Amniotic epithelial cell (primary cell): Measurements from ENCODE around the gene SELENOO.
A peak's percentile ranks its signal among the peaks of the same experiment; 100 is the strongest.

Experiments
- DNase-seq: peaks from one replicate; pipeline ENCODE4 v3.0.0-alpha.2; 2010; ENCODE audit warnings: low read depth

The SELENOO gene

DNA sequence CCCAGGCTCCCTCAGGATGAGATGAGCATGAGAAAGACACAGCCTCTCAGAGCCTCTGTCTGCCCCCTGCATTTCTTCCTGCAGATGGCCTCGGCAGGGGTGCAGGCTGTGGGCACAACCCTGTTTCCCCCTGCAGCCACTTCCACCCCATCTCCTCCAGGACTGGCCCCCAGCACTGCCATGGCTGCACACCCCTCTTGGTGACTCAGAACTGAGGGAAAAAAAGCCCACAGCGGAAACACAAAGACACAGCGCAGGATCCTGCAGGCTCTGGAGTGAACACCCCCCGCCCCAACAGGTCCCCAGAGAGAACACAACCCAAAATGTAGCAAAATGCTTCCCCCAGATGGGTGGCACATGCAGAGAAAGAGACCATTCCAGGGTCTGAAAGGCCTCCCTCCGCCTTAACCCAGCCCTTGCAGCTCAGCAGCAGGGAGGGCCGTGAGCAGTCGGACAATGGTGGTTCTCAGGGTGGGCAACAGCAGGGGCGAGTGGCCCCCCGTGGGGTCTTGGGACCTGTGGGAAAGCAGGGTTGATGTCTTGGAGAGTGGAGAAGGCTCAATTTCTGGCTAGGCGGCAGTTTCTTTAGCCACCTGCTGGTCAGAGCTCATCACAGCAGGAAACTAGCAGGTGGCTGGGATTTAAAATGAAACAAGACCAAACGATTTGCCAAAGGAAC lies 36.1 kb downstream of the SELENOO start:
- DNase-seq: peak; percentile 27

DNA sequence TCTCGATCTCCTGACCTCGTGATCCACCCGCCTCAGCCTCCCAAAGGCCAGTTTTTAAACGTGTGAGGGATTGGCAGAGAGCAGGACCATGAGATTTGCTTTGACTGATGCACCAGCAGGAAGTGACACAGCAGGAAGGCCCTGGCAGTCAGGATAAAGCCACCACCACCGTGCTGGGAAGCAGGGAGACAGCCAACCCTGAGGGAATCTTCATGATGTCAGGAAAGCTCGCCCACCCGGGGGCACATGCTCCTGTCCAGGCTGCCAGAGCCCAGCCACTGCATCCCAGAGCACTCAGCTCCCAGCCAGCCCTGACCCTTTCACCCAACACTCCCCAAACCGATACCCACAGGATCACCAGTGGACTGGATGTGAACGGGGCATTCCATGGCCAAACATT lies 37.9 kb downstream of the SELENOO start:
- DNase-seq: no peak

DNA sequence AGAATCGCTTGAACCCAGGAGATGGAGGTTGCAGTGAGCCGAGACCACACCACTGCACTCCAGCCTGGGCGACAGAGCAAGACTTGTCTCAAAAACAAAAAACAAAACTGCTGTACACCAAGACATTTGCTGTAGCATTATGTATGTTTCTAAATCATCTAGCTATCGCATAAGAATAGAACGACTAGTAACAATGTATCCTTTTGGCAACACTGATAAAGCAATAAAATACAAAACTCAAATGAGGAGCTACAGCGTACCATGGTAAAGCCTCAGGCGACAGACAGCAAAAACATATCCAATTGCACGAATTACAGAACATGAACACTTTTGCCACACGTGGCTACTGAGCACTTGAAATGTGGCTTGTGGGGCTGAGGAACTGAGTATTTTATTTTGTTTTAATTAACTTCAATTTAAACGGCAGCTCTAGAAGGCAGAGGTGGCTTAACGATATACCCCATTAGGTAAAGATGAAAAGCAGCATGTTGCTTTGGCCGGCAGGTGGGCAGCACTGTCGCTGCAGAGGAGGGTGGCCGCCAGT lies 41.7 kb downstream of the SELENOO start:
- DNase-seq: no peak

DNA sequence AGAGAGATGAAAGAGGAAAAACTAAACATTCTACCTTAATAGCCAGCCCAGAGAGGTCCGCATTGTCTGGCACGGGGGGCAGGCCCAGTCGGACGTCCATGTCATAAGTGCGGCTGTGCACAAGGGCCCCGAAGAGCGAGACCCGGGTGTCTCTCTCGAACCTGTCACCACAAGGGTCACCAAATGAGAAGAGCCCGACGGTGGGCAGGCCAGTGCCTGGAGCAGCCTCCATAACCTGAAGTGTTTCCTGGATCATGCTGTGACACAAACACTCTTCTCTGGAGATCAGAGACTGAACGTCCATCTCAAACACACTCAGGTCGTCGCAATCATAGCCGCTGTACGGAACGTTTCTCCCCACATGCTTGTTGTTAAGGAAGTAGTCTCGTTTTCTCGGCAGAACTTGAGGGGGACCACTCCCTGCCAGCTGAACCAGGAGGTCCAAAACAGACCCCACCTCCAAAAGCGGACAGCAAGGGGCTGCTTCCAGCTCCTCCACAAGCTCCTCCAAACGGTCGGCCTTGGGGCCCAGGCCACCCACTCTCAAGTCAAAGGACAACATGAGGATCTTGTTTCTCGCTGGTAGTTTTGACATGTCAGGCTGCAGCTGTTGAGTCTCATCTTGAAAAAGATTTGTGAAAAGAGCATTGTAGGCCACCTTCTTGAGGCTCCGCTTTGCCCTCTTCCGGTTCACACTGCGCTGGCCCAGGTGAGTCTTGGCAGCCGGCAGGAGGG lies 43.0 kb downstream of the SELENOO start:
- DNase-seq: no peak

DNA sequence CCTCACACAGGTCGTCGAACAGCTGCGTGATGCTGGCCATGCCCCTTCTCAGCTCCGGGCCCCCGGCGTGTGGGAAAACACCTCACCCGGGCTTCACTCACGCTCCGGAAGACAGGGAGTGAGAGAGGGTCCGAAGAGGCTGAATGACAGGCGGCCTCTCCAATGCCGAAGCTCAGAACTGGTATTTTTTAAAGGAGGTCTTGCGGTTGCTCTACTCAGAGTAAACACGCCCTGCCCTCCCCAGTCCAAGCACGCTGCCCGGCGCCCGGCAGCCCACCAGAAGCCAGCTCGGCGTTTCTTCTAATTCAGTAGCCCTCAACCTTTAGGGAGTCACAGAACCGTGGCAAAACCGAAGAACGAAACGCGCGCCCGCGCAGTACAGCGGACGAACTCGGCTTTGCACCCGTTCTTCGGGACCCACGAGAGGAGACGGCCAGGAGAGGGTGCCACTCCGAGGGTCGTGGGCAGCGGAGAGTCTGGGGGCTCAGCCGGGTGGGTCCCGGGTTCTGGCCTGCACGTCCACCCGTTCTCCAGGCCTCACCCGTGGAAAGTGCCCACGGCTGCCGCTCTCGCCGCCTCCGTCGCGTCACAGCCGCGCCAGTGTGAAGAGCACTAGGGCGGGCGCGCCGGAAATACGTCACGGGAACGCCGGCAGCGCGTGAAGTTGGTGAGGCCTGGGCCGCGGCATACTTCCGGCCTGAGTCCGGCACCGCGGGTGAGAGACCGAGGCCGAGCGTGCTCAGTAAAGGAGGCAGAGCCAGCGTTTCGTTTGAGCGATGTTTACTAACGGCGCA lies 43.8 kb downstream of the SELENOO start, which contains the start of gene TUBGCP6:
TSS of gene TUBGCP6 (minus strand) at position 604 of the 794 bp plus-strand sequence. CDS start at position 40, 564 bp downstream.
- DNase-seq: peak; percentile 89

DNA sequence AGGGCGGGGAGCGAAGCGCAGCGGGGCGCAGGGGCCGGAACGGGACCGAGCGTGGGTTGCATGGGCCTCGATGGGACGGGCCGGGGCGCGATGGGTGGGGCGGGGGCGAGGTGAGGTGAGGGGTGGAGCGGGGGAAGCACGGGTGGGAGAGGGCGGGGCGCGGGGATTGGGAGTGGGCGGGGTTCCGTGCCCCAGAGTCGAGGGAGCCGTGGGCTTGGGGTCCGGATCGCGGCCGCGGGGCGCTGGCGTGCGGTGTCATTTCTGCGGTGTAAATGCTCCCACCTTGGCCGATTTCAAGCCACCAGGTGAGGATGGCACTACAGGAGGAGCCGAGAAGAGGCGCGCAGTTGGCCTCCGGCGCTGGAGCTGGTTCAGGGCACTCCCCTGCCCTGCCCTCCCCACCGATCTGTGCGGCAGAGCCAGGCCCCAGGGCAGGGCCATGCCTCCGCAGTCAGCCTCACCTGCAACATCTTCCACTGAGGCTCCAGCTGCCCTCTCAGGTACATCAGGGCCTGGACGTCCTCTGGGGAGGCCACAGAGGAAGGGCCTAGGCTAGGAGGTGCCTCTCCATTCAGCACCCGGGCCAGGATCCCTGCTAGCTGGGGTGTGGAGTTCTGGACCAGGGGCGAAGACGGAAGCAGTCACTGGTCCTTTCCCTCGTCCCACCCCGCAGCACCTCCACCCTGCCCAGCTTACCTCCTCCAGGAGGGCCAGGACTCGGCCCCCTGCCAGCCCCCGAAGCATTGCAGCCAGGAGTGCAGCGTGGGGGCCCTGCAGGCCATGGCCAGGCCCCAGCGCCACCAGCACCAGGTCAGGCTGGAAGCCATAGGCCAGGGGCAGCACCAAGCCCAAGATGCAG lies 44.6 kb downstream of the SELENOO start:
- DNase-seq: no peak

DNA sequence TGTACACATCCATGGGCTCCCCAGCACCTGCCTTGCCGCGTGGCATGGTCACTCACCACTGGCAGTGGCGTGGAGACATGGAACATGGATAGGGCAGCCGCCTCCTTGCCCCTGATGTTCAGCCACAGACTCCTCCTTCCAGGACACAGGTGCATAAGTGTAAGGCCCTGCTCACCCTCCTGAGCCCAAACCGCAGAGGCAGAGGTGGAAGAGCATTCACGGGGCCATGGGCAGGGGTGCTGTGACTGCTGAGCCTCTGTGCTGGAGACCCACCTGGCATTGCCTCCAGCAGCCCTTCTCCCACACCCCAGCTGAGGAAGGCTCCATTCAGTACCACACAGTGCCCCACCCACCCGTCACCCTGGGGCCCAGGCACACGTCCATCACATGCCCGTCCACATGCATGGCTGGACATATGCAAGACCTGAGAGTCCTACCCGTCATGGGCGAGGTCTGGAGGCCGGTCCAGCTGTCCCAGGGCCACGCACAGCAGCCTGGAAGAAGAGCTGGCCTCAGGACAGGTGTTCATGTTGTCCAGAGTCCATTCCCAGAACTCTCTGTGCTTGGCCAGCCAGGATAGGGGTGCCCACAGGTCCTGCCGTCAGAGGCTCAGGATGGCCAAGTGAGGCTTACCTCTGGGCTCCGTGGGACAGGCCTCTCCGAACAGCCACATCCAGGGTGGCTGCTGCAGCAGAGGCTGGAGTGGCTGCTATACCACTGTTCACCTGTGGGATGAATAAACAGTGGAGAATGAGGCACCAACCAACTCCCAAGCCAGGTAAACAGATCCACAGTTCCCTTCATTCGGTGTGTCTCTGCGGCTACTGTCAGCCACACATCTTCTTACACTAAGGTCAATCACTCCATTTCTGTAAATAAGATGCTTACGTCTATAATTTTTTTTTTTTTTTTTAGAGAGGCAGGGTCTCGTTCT lies 45.7 kb downstream of the SELENOO start:
- DNase-seq: no peak

DNA sequence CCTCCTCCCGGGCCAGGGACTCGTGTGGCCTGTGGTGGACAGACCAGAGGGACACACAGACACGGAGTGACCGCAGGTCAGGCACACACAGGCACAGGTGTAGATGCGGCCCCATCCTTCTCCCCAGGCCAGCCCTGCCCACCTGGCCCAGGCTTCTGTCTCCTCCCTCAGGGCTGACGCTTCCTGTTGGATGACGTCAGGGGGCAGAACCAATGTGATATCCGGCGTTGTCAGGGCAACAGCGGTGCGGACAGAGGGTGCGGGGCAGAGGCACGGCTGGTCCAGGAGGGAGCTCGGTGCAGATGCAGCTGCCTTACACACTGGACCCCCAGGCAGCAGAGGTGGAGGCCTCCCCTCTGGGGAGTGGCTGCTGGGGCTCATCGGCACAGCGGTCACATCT lies 46.9 kb downstream of the SELENOO start:
- DNase-seq: peak; percentile 71

DNA sequence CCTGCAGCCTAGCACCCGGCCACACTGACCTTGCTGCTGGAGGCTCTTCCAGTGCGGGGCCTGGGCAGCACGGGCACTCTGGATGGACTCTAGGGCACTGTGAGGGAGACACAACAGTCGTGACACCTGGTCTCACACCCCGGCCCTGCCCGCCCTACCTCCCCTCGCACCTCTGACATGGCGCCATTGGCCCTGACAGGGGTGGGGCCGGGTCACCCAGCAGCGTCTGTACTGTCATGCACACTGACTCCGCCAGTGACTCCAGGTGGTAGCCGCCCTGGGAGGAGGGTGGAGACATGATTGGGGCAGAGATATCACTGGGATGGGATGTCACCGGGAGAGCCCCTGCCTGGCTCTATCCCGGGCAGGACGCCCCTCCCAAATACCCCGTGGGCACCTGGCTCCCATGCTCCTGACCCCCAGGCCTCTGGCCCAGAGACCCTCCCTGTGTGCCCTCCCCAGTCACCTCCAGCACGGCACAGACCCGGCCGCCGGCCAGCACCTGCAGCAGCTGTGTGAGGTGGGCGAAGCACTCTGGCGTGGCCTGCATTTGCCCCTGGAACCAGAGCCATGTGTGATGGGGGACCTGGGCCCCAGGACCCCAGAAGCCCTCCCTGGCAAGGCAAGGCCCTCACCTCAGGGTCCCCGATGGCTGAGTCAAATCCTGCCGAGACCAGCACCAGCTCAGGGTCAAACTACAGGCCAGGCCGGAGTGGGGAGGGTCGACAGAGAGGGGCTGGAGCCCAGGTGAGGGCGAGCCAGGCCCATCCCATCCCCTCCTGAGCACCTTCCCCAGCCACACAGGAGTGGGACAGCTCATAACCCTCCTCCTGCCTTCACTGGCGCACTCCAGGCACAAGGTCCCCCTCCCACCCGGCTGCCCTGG lies 47.6 kb downstream of the SELENOO start:
- DNase-seq: no peak

DNA sequence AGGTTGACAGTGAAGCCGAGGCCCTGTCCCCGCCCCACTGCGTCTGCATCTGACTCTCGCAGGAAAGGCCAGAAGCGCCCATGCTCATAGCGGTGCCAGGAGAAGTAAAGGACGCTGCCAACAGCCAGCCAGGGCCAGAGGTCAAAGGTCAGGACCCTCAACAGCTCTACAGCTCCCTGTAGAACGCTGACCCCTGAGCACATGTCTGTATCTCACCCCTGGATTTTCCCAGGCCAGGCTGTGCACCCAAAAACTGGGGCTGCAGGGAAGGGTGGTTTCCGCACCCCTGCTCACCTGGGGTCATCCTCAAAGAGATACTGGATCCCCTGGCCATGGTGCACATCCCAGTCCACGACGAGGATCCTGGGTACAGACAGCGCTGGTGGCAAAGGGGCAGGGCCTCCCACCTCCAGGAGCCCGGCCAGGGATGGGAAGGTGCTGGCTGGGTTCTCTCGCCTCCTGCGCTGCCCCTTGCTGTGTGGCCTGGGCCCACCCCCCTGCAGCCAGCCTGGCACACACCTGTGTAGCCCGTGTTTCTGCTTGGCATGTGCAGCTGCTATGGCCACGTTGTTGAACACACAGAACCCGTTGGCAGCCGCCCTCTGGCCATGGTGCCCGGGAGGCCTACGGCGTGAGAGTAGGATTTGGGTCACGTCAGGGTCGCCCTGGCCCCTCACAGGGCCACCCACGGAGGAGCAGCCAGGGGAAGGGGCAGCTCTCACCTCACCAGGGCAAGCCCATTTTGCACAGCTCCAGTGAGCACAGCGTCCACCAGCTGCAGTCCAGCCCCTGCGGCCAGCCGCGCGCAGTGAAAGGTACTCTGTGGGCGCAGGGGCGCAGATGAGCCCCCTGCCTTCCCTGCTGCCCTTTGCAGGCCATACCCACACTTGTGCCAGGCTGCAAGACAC lies 48.8 kb downstream of the SELENOO start:
- no peak for DNase-seq

DNA sequence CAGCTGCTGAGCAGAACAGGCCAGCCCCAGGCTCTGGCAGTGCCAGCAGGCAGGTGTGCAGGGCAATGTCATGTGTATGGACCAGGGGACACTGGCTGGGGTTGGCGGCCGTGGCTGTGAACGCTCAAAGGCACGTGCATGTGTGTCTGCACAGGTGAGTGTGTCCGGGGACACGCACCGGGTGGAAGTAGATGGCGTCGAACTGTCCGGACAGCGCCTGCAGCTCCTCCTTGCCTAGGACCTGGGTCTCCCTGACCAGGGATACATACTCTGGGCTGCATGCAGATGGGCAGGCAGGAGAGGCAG lies 49.4 kb downstream of the SELENOO start:
- DNase-seq: no peak

DNA sequence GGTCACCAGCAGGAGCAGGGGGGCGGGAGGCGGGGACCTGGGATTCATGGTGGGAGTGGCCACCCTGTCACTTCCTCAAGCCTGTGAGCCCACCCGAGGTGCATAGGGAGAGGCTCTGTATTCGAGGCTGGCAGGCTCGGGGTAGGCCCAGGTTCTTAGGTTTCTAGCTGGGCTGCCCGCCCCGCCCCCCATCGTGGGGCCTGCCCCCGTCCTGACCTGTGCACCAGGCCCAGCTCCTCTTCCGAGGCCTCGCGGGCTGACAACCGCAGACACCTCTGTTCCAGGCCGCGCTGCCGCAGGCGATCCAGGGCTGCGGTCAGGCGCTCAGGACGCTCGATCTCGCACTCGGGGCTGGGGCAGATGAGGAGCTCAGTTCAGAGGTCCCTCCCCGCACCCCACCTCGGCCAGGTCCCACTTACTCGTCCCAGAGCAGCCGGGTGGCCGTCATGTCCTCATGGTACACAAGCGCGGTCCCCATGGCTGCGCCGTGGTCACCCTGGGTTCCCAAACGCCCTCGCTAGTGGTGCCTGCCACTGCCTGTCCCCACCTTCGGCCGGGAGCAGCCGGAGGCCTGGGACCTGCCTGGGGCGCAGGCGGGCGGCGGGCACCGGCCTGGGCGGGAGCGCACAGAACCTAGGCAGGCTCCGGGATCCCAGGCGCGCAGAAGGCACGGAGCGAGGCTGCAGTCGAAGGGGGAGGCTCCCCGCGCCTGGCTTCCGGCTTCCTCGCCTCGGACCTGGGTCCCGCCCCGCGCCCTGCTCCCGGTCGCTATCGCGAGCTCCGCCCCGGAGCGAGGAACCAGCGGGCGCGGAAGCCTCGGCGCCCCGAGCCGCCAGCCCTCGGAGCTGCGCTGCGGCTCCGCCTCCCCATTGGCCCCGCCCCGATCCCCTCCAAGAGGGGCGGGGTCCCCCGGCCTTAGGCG lies 50.0 kb downstream of the SELENOO start, which contains the start of gene HDAC10:
TSS of gene HDAC10 (minus strand) at position 711 of the 922 bp plus-strand sequence. CDS start at position 478, 233 bp downstream.
- DNase-seq: peak; percentile 70

DNA sequence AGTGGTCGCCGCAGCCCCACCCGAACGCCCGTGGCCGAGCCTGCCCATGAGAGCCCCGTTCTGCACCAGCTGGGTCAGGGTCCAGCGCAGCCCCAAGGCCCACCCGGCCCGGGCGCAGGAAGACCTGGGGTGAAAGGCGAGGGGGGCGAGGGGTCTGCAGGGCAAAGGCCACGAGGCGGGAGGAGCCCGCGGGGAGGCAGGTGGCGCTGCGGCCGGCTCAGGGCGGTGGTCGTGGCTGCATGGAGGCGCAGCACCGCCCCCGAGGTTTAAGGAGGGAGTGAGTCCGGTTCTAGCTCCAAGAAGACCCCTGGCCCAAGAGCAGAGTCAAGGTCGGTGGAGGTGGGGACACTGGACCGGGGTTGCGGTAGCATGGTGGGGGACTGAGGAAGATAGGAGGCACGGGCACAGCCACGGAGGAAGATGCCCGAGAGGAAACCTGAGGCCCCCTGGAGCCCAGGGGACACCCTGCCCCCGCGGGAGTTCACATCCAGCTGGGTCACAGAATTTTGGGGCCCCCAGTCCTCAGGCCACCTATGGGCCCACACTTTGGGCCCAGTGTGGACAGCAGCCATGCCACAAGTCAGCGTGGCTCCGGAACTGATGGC lies 50.8 kb downstream of the SELENOO start:
- no peak for DNase-seq

DNA sequence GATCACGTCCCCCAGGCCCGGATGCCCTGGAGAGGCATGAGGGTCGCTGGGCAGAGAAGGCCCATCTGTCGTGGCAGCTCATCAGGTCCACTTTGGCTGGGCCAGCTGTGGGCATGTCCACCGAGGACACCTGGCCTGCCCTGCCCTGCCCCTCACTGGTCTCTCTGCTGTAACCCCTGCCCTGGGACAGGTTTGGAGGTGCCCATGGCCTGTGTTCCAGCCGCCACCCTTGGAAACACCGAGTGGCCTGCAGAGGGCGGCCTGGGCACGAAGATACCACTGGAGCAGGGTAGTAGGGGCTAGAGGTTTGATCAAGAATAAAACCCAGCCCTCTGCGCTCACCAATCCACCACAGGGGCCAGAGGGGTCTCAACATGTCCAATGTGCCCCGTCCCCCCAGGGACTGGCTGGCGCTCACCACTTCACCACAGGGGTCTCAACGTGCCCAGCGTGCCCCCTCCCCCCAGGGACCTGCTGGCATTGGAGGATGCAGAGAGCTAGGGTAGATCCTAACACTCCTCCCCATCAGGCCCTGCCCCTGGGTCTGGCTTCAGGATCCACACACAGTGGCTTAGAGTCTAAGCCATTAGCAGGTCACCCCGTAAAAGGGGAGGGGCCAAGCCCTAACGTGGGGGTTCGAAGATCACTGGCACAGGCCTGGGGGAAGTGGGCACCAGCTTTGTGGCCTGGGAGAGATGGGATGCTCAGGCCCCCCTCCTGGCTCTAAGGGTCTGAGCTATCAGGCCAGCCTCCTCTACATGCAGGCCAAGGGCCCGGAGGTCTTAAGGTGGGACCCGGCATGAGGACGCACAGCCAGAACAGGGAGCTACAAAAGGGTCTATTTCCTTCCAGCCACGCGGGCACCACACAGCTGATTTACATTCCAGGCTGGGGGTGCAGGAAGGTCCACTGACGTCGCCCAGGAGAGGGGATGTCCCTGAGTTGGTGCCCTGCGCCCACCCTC lies 51.6 kb downstream of the SELENOO start:
- peak; percentile 53 for DNase-seq

DNA sequence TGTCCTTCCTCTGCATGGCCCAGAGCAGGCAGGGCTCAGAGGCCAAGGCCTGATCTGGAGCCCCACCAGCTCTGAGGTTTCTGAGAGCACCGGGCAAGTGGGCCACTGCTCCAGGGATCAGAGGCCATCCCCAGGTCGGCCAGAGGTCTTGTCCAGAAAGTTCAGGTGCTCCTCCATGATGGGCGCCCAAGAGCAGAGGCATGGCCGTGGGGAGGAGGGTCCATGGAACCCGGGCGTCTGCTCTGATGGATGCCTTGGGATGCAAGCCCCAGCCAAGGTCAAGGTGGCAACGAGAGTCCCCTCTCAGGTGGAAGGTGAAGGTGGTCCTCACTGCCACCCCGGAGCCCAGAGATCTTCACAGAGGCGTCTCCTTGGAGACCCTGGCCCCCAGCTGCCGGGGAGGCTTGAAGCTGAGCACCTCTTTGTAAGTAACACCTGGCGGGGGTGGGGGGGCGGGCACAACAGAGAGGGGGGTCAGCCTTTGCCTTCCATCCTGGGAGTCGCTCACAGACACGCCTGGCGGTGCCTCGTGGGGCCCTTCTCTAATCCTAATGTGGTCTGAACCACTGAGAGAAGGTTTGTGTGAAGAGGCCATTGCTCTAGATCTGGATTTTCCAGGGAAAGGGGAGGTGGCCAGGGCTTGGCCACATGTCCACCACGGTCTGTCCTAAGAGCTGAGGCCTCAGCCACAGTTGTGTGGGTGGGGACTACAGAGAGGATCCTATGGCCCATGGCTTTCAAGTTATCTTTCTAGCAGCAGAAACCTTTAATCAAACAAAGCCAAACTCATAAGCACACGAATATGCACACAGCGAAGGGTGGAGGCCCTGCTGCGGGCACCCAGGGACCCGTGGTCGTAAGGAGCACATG lies 52.5 kb downstream of the SELENOO start:
- no peak for DNase-seq
